Measurements from ENCODE around the gene YTHDC1. TPM values are rescaled to one million over a fixed set of nuclear protein-coding genes. Genes with fewer than 3 reads are reported as not detected.

Gene YTHDC1
- total RNA-seq, 4 donors from 2014 or later: 16.4 to 104 (median 71.3) TPM

GRCh38 chr4:68272860-68273259 lies 77.0 kb downstream of the YTHDC1 start:
- intact Hi-C loops (cut with DNase I; ENCODE audit: low total_unique reads): no loop called here
- H3K4me1 ChIP-seq: no peaks in the 10 kb centered on the region
- H3K4me3 ChIP-seq: no peak overlapping the region

GRCh38 chr4:68272380-68272779 lies 77.5 kb downstream of the YTHDC1 start:
- H3K4me1 ChIP-seq: no peaks in the 10 kb centered on the region
- H3K27ac ChIP-seq: no peak overlapping the region
- no peaks in the 10 kb centered on the region for H3K9me3 ChIP-seq
- no peak for DNase-seq
- H3K4me3 ChIP-seq: peak overlapping the region in 1 of 2 donors; percentile 15
- no peaks in the 10 kb centered on the region for H3K36me3 ChIP-seq
- TF ChIP-seq, protein P1, sequence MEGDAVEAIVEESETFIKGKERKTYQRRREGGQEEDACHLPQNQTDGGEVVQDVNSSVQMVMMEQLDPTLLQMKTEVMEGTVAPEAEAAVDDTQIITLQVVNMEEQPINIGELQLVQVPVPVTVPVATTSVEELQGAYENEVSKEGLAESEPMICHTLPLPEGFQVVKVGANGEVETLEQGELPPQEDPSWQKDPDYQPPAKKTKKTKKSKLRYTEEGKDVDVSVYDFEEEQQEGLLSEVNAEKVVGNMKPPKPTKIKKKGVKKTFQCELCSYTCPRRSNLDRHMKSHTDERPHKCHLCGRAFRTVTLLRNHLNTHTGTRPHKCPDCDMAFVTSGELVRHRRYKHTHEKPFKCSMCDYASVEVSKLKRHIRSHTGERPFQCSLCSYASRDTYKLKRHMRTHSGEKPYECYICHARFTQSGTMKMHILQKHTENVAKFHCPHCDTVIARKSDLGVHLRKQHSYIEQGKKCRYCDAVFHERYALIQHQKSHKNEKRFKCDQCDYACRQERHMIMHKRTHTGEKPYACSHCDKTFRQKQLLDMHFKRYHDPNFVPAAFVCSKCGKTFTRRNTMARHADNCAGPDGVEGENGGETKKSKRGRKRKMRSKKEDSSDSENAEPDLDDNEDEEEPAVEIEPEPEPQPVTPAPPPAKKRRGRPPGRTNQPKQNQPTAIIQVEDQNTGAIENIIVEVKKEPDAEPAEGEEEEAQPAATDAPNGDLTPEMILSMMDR (IDR thresholded peaks at IDR 0.05): no peak
- no peak for TF ChIP-seq POLR2A (IDR thresholded peaks at IDR 0.05)
- intact Hi-C loops (cut with DNase I; ENCODE audit: low total_unique reads): no loop called here
- no peaks in the 10 kb centered on the region for H3K27me3 ChIP-seq

More at GRCh38 chr4:68272860-68273259, 77.0 kb downstream of the YTHDC1 start:
- TF ChIP-seq, protein P1 (IDR thresholded peaks at IDR 0.05): no peak
- no peak for TF ChIP-seq POLR2A (IDR thresholded peaks at IDR 0.05)
- no peak overlapping the region for H3K27ac ChIP-seq
- no peaks in the 10 kb centered on the region for H3K9me3 ChIP-seq
- no peaks in the 10 kb centered on the region for H3K36me3 ChIP-seq
- H3K27me3 ChIP-seq: no peaks in the 10 kb centered on the region
- no peak for DNase-seq

- H3K27me3 ChIP-seq: no peaks in the 10 kb centered on the region
- intact Hi-C loops (cut with DNase I; ENCODE audit: low total_unique reads): no loop called here
- DNase-seq: no peak
- no peak overlapping the region for H3K27ac ChIP-seq
- no peaks in the 10 kb centered on the region for H3K4me1 ChIP-seq
- H3K36me3 ChIP-seq: no peaks in the 10 kb centered on the region
- no peaks in the 10 kb centered on the region for H3K9me3 ChIP-seq
- TF ChIP-seq, protein P1 (IDR thresholded peaks at IDR 0.05): peak; percentile 71 to 74 (median 72)
- no peak for TF ChIP-seq POLR2A (IDR thresholded peaks at IDR 0.05)
- H3K4me3 ChIP-seq: peak overlapping the region in 1 of 2 donors; percentile 15
Observed at GRCh38 chr4:68271851-68272357, 78.0 kb downstream of the YTHDC1 start.

DNA sequence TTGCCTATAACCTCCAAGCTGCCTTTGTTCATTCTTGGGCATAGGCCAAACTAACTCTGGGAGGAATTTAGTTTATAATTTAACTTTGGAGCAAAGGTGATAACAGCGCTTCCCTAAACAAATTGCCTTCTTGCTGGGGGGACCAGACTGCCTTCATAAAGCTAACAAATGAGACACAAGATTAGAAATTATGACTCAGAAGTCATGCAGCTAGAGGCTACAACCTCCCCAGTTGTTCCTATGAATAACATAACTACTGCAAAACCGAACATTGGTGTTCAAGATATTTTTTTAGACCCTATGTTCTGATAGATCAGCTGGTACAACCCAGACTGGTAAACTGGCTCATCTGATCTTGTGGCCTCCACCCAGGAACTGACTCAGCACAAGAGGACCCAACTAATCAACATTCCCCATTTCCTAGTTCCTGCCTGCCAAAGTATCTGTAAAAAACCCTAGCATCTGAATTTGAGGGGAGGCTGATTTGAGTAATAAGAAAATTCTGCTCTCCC lies 82.4 kb downstream of the YTHDC1 start:
- TF ChIP-seq, protein P1 (IDR thresholded peaks at IDR 0.05): no peak
- no peak for TF ChIP-seq POLR2A (IDR thresholded peaks at IDR 0.05)
- no peaks in the 10 kb centered on the region for H3K9me3 ChIP-seq
- DNase-seq: no peak
- H3K27me3 ChIP-seq: no peaks in the 10 kb centered on the region
- no peaks in the 10 kb centered on the region for H3K36me3 ChIP-seq
- no peak overlapping the region for H3K27ac ChIP-seq
- no peak overlapping the region for H3K4me3 ChIP-seq
- no peaks in the 10 kb centered on the region for H3K4me1 ChIP-seq
- intact Hi-C loops (cut with DNase I; ENCODE audit: low total_unique reads): no loop called here

GRCh38 chr4:68264875-68265565 lies 84.9 kb downstream of the YTHDC1 start:
- Histone ChIP-seq H3K36me3 (no peaks in the 10 kb centered on the region), H3K27ac (no peak overlapping the region), H3K4me3 (no peak overlapping the region), H3K4me1 (no peaks in the 10 kb centered on the region), H3K9me3 (no peaks in the 10 kb centered on the region), H3K27me3 (no peaks in the 10 kb centered on the region)
- TF ChIP-seq POLR2A (IDR thresholded peaks at IDR 0.05): no peak
- TF ChIP-seq, protein P1 (IDR thresholded peaks at IDR 0.05): no peak
- intact Hi-C loops (cut with DNase I; ENCODE audit: low total_unique reads): no loop called here
- no peak for DNase-seq
